Panc1 (cell line): ENCODE results near the gene CPA1. TPM values are rescaled to one million over a fixed set of nuclear protein-coding genes. Genes with fewer than 3 reads are reported as not detected.

Source experiments
- ATAC-seq: fragments of 200-7000 bp; cut with Tn5 transposase; 2 replicates; pipeline ENCODE4 v1.9.1; 2020; ENCODE audit warnings: mild to moderate bottlenecking, moderate library complexity
- BruUV-seq: library from RNA; stranded (reverse); fragments of 400-500 nt; replicated peaks from 2 replicates; lab custom pipeline; 2021; lab: Mats Ljungman, UMichigan
- CTCF ChIA-PET: fragments of 300-600 bp; sonication (Branson Sonifier 250); formaldehyde crosslinking; loops from one replicate; lab custom pipeline; 2022; ENCODE audit warnings: antibody characterized with exemption; lab: Charles Lee
- POLR2A ChIA-PET: fragments of 300-600 bp; sonication (Branson Sonifier 250); formaldehyde crosslinking; loops from one replicate; lab custom pipeline; 2022; ENCODE audit warnings: antibody characterized with exemption; lab: Charles Lee
- DNase-seq: peaks from one replicate; pipeline ENCODE4 v3.0.0-alpha.2; 2010; ENCODE audit warnings: low read depth, low spot score
- H3K27ac ChIP-seq: 2 replicates; pipeline ENCODE4 v1.5.1; 2011; ENCODE audit warnings: mild to moderate bottlenecking, low read length, inconsistent platforms
- H3K27me3 ChIP-seq: fragments of 200-500 bp; sonication (Bioruptor generic); 2 replicates; pipeline ENCODE4 v1.6.0; 2014; ENCODE audit warnings: low read length, inconsistent platforms; ENCODE audit not compliant: control insufficient read depth, insufficient read depth
- H3K36me3 ChIP-seq: fragments of 200-500 bp; sonication (Bioruptor generic); 2 replicates; pipeline ENCODE4 v1.5.1; 2014; ENCODE audit warnings: inconsistent platforms, mild to moderate bottlenecking, low read length, moderate library complexity; ENCODE audit not compliant: control insufficient read depth, insufficient read depth
- H3K4me1 ChIP-seq: 2 replicates; pipeline ENCODE4 v1.5.1; 2011; ENCODE audit warnings: inconsistent platforms, mild to moderate bottlenecking, low read length, moderate library complexity; ENCODE audit not compliant: control insufficient read depth, insufficient read depth
- H3K4me3 ChIP-seq, 2 experiments: 2 replicates each; pipeline ENCODE4 v1.5.1; 2011 to 2012; ENCODE audit warnings: low read depth in 2 of 2, low read length in 2 of 2, mild to moderate bottlenecking in 2 of 2, inconsistent platforms in 1 of 2, moderate library complexity in 1 of 2
- H3K9me3 ChIP-seq: fragments of 200-500 bp; sonication (Bioruptor generic); 2 replicates; pipeline ENCODE4 v1.5.1; 2014; ENCODE audit warnings: low read depth, mild to moderate bottlenecking, inconsistent platforms, low read length, moderate library complexity; ENCODE audit not compliant: control insufficient read depth, insufficient read depth
- CTCF ChIP-seq: fragments of 450-650 bp; IDR thresholded peaks from 2 replicates; pipeline ENCODE4 v1.5.1; 2017; ENCODE audit warnings: mild to moderate bottlenecking
- POLR2AphosphoS5 ChIP-seq: IDR thresholded peaks from 2 replicates; pipeline ENCODE4 v1.6.1; 2012; ENCODE audit warnings: mild to moderate bottlenecking, low read depth, low read length, moderate library complexity
- REST ChIP-seq, 2 experiments: IDR thresholded peaks; 2 replicates each; pipeline ENCODE4 v1.6.1; 2011 to 2012; ENCODE audit warnings: low read depth in 2 of 2, control low read depth in 1 of 2, low read length in 1 of 2, mild to moderate bottlenecking in 1 of 2, moderate library complexity in 1 of 2; ENCODE audit not compliant: insufficient read depth in 1 of 2
- SIN3A ChIP-seq: IDR thresholded peaks from 2 replicates; pipeline ENCODE4 v1.6.1; 2012; ENCODE audit warnings: low read depth, mild to moderate bottlenecking, low read length, moderate library complexity, borderline replicate concordance; ENCODE audit not compliant: insufficient read depth
- TCF7L2 ChIP-seq: IDR thresholded peaks from 2 replicates; pipeline ENCODE4 v1.6.1; 2011; ENCODE audit warnings: mild to moderate bottlenecking, low read depth, low read length, inconsistent platforms
- in situ Hi-C: cut with HindIII; loops from 2 replicates; pipeline ENCODE4 v1.10.0; 2016; ENCODE audit warnings: low sequenced_read_pairs, low pct_unique_long_range_greater_than_20kb
- intact Hi-C: fragments of 100-400 bp; cut with micrococcal nuclease; formaldehyde crosslinking; loops from one replicate; pipeline ENCODE4 v1.10.0; 2022; ENCODE audit not compliant: unreplicated experiment
- total RNA-seq: library from RNA; stranded (reverse); gene quantifications from one replicate; pipeline ENCODE4 v1.2.1, GENCODE V29; 2021; ENCODE audit not compliant: unreplicated experiment

Gene CPA1
- total RNA-seq, 1 experiment from 2014 or later = 7.6 TPM

GRCh38 chr7:130397051-130397757 is 16.9 kb downstream of the CPA1 start:
- Histone ChIP-seq H3K27ac (no peak overlapping the region), H3K4me3 (no peak overlapping the region), H3K9me3 (no peaks in the 10 kb centered on the region), H3K4me1 (no peaks in the 10 kb centered on the region), H3K27me3 (no peaks in the 10 kb centered on the region), H3K36me3 (no peaks in the 10 kb centered on the region)
- TF ChIP-seq TCF7L2 = no peak
- no peak for TF ChIP-seq REST (IDR thresholded peaks at IDR 0.05; ENCODE audit: insufficient read depth in 1 of 2, low read depth in 2 of 2, low read length in 1 of 2)
- TF ChIP-seq POLR2AphosphoS5 = no peak
- no peak for TF ChIP-seq SIN3A
- TF ChIP-seq CTCF = no peak
- intact Hi-C loops (no loop called here), in situ Hi-C loops (no loop called here)
- no peak for ATAC-seq
- CTCF ChIA-PET = no interaction called here
- POLR2A ChIA-PET = no interaction called here
- DNase-seq = no peak
- no TSS peak for BruUV-seq

DNA sequence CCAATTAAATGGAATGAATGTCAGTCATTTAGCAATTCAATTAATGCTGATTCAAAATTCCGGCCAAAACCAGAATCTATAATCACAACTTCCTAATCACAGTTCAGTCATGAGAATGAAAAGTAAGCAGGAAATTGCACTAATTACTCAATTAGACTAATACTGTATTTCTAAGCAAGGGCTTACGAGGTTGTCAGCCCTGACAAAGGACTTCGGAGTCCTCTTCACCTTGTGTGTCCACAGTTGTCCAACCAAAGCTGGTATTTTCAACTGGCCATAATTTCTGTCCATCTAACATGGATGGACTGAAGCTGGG is 17.4 kb downstream of the CPA1 start:
- ATAC-seq (no peak), DNase-seq (no peak)
- no TSS peak for BruUV-seq
- intact Hi-C loops = no loop called here
- Histone ChIP-seq H3K36me3 (no peaks in the 10 kb centered on the region), H3K27me3 (no peaks in the 10 kb centered on the region), H3K4me1 (no peaks in the 10 kb centered on the region), H3K4me3 (no peak overlapping the region), H3K27ac (no peak overlapping the region), H3K9me3 (no peaks in the 10 kb centered on the region)
- TF ChIP-seq TCF7L2 = no peak
- no peak for TF ChIP-seq POLR2AphosphoS5
- TF ChIP-seq SIN3A = no peak
- no peak for TF ChIP-seq REST (IDR thresholded peaks at IDR 0.05; ENCODE audit: insufficient read depth in 1 of 2, low read depth in 2 of 2, low read length in 1 of 2)
- TF ChIP-seq CTCF = no peak
- CTCF ChIA-PET = no interaction called here
- POLR2A ChIA-PET = no interaction called here
- in situ Hi-C loops = no loop called here
